ACC112 (cell line): ENCODE data around the gene MUC2.

ENCODE experiments used
- H2AFZ ChIP-seq: fragments of 200-600 bp; sonication (generic); one replicate; pipeline ENCODE4 v1.6.0; 2017; ENCODE audit warnings: antibody characterized with exemption, low read length; ENCODE audit not compliant: unreplicated experiment
- H3K27ac ChIP-seq: fragments of 200-600 bp; sonication (generic); 2 replicates; pipeline ENCODE4 v1.5.1; 2014; ENCODE audit warnings: low read depth, mild to moderate bottlenecking, antibody characterized with exemption, low read length, moderate library complexity
- H3K27me3 ChIP-seq: fragments of 200-600 bp; sonication (generic); 2 replicates; pipeline ENCODE4 v1.6.1; 2014; ENCODE audit warnings: mild to moderate bottlenecking, antibody characterized with exemption, low read length, moderate library complexity, mixed read lengths; ENCODE audit not compliant: insufficient read depth
- H3K36me3 ChIP-seq: fragments of 200-600 bp; sonication (generic); 2 replicates; pipeline ENCODE4 v1.6.1; 2016; ENCODE audit warnings: mild to moderate bottlenecking, antibody characterized with exemption, low read length, moderate library complexity, mixed read lengths; ENCODE audit not compliant: insufficient read depth
- H3K4me1 ChIP-seq: fragments of 200-600 bp; sonication (generic); one replicate; pipeline ENCODE4 v1.6.1; 2016; ENCODE audit warnings: low read length, mixed read lengths; ENCODE audit not compliant: insufficient read depth, unreplicated experiment, control insufficient read depth
- H3K4me3 ChIP-seq: fragments of 200-600 bp; sonication (generic); 2 replicates; pipeline ENCODE4 v1.5.1; 2014; ENCODE audit warnings: mild to moderate bottlenecking, low read depth, low read length
- H3K79me2 ChIP-seq: fragments of 200-600 bp; sonication (generic); one replicate; pipeline ENCODE4 v1.6.0; 2016; ENCODE audit warnings: low read length; ENCODE audit not compliant: control insufficient read depth, unreplicated experiment, insufficient read depth

Gene MUC2

GRCh38 chr11:1043563-1044096 lies 31.0 kb upstream of the MUC2 start:
- Histone ChIP-seq H3K79me2 (no peaks in the 10 kb centered on the region), H3K4me3 (no peak overlapping the region), H3K4me1 (no peaks in the 10 kb centered on the region), H2AFZ (no peak overlapping the region), H3K36me3 (no peaks in the 10 kb centered on the region), H3K27ac (no peak overlapping the region), H3K27me3 (peaks cover 39% of the 10 kb centered on the region)

GRCh38 chr11:1044160-1044559 lies 30.5 kb upstream of the MUC2 start:
- peaks cover 44% of the 10 kb centered on the region for H3K27me3 ChIP-seq
- no peak overlapping the region for H3K4me3 ChIP-seq
- no peaks in the 10 kb centered on the region for H3K36me3 ChIP-seq
- H3K4me1 ChIP-seq = no peaks in the 10 kb centered on the region
- no peak overlapping the region for H2AFZ ChIP-seq
- H3K79me2 ChIP-seq = no peaks in the 10 kb centered on the region
- H3K27ac ChIP-seq = no peak overlapping the region

- peaks cover 35% of the 10 kb centered on the region for H3K27me3 ChIP-seq
- H3K4me3 ChIP-seq = no peak overlapping the region
- H3K79me2 ChIP-seq = no peaks in the 10 kb centered on the region
- no peaks in the 10 kb centered on the region for H3K36me3 ChIP-seq
- H2AFZ ChIP-seq = no peak overlapping the region
- no peaks in the 10 kb centered on the region for H3K4me1 ChIP-seq
- no peak overlapping the region for H3K27ac ChIP-seq
Observed at GRCh38 chr11:1047595-1048156, 27.0 kb upstream of the MUC2 start.

GRCh38 chr11:1048375-1049070 lies 26.2 kb upstream of the MUC2 start:
- Histone ChIP-seq H3K4me3 (no peak overlapping the region), H3K27ac (no peak overlapping the region), H3K36me3 (no peaks in the 10 kb centered on the region), H3K4me1 (no peaks in the 10 kb centered on the region), H3K79me2 (no peaks in the 10 kb centered on the region), H2AFZ (no peak overlapping the region), H3K27me3 (peaks cover 31% of the 10 kb centered on the region)

GRCh38 chr11:1049071-1049405 lies 25.6 kb upstream of the MUC2 start:
- H2AFZ ChIP-seq = no peak overlapping the region
- H3K79me2 ChIP-seq = no peaks in the 10 kb centered on the region
- no peaks in the 10 kb centered on the region for H3K36me3 ChIP-seq
- H3K27me3 ChIP-seq = peaks cover 27% of the 10 kb centered on the region
- H3K27ac ChIP-seq = no peak overlapping the region
- no peaks in the 10 kb centered on the region for H3K4me1 ChIP-seq
- no peak overlapping the region for H3K4me3 ChIP-seq

GRCh38 chr11:1049431-1049891 lies 25.2 kb upstream of the MUC2 start:
- Histone ChIP-seq H3K27ac (no peak overlapping the region), H3K4me1 (no peaks in the 10 kb centered on the region), H3K27me3 (peaks cover 27% of the 10 kb centered on the region), H3K4me3 (no peak overlapping the region), H3K79me2 (no peaks in the 10 kb centered on the region), H3K36me3 (no peaks in the 10 kb centered on the region), H2AFZ (no peak overlapping the region)

- Histone ChIP-seq H3K27me3 (peaks cover 23% of the 10 kb centered on the region), H3K4me1 (no peaks in the 10 kb centered on the region), H3K27ac (no peak overlapping the region), H3K79me2 (no peaks in the 10 kb centered on the region), H3K4me3 (no peak overlapping the region), H3K36me3 (no peaks in the 10 kb centered on the region), H2AFZ (no peak overlapping the region)
Observed at GRCh38 chr11:1049911-1050580, 24.6 kb upstream of the MUC2 start.

- Histone ChIP-seq H3K79me2 (no peaks in the 10 kb centered on the region), H3K36me3 (no peaks in the 10 kb centered on the region), H3K4me1 (no peaks in the 10 kb centered on the region), H2AFZ (no peak overlapping the region), H3K27ac (no peak overlapping the region), H3K27me3 (peaks cover 20% of the 10 kb centered on the region), H3K4me3 (no peak overlapping the region)
Observed at GRCh38 chr11:1050581-1051355, 23.9 kb upstream of the MUC2 start.

- Histone ChIP-seq H3K79me2 (no peaks in the 10 kb centered on the region), H3K36me3 (no peaks in the 10 kb centered on the region), H3K4me3 (no peak overlapping the region), H3K27me3 (peaks cover 20% of the 10 kb centered on the region), H2AFZ (no peak overlapping the region), H3K4me1 (no peaks in the 10 kb centered on the region), H3K27ac (no peak overlapping the region)
Observed at GRCh38 chr11:1051356-1052132, 23.1 kb upstream of the MUC2 start.
